Measurements from ENCODE around the gene B4GALT2.

B4GALT2 gene

GRCh38 chr1:44012941-44013609 lies 34.1 kb downstream of the B4GALT2 start:
- DNase-seq: no peak

DNA sequence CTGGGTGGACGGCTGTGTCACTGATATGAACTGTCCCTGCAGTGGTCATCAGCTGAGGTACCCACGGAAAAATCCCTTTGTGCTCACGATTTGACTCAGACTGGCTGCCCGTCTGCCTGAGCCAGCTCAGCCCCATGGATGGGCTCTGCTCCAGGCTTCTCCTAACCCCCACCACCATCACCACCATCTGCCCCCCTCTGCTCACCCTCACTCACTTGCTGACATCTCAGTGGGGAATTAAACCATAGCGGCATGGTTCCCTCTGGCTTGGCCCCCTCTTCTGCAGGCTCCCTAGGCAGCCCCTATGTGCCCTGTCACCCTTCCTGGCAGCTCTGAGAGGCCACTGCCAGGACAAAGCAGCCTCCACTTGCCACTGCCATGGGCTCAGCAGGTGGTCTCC lies 34.9 kb downstream of the B4GALT2 start:
- no peak for DNase-seq

DNA sequence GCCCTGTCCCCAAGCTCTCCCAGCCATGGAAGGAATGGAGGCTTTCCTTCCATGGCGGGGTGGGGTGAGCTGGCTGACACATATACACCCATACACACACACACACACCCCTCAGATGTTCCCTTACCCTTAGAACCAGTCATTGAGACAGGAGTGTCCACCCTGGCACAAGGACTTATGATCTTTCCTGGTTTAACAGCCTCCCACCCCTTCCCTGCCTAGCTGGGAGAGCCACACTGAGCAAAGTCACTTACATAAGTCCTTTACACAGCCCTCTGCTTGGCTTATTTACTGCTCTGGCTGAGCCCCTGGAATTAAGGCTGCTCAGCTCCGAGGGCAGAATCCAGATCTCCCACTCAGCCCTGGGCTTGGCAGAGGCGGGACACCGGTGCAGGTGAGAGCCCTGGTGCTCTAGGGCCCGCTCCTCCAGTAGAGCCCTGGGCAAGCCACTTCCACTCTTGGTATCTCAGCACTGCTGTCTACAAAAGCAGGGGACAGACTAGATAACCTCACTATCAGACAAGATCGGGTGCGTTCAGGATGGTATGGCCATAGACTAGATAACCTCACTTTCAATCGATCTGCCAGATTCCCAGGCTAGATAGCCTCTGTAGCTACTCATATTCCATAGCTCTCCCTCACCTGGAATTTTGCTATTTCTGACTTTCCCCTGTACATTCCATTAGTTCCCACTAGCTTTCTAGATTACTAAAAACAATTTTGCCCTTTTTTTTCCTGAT lies 35.5 kb downstream of the B4GALT2 start:
- DNase-seq: no peak

GRCh38 chr1:44015206-44015605 lies 36.2 kb downstream of the B4GALT2 start:
- no peak for DNase-seq

- DNase-seq: no peak
Observed at GRCh38 chr1:44016041-44016889, 37.3 kb downstream of the B4GALT2 start.

DNA sequence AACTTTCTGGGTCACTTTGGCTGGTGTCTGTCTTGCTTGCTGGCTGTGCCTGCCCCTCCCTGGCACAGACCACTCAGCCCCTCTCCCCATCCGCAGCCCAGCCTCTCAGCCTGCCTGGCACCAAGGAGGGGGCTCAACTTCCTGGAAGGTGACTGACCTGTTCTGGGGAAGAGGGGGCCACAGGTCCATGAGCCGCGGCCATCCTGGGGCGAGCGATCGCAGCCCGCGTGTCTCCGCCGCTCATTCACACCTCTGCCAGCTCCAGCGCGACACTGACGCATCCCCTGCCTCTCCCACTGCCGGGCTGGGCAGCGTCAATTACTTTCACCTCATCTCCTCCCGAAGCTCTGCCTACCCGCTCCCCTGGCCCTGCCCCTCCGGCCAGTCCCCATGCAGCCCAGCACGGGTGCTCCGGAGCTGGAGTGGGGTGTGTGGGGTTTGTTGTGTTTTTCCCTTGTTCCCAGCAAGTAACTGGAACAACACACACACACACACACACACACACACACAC lies 37.9 kb downstream of the B4GALT2 start:
- no peak for DNase-seq

- DNase-seq: no peak
Observed at GRCh38 chr1:44019466-44019948, 40.5 kb downstream of the B4GALT2 start.

GRCh38 chr1:44020464-44020863 lies 41.5 kb downstream of the B4GALT2 start:
- no peak for DNase-seq

GRCh38 chr1:44021156-44021555 lies 42.1 kb downstream of the B4GALT2 start:
- DNase-seq: no peak

DNA sequence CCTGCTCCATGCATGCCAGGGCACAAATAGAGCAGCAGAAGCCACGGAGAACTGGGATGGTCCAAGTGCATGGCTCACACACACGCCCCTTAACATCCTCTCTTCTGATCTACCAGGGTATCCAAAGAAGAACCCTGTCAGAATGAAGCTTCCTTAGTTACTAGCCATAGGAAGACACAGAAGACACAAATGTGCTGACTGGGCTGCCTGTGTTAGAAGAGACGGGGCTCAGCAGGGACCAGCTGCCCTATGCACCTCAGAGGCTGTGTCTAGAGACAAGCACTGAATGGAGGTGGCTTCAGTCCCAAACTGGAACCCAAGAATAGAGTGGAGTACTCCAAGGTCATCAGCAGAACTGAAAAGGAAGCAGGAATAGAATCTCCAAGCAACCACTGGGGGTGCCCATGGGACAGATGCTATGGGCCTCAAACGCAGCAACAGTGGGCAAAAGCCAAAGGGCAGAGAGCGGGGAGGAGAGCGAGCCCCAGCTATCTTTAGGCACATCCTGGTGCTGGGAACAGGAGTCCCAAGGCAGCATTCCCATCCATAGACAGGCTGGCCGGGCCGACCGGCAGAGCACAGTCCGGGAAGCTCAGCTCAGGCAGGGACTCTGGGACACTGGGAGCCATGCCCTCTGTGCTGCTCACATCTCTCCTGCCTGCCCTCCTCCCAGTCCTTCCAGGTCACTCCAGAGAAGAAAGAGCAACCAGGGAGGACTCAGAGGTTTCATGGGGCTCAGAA lies 42.7 kb downstream of the B4GALT2 start:
- DNase-seq: no peak

DNA sequence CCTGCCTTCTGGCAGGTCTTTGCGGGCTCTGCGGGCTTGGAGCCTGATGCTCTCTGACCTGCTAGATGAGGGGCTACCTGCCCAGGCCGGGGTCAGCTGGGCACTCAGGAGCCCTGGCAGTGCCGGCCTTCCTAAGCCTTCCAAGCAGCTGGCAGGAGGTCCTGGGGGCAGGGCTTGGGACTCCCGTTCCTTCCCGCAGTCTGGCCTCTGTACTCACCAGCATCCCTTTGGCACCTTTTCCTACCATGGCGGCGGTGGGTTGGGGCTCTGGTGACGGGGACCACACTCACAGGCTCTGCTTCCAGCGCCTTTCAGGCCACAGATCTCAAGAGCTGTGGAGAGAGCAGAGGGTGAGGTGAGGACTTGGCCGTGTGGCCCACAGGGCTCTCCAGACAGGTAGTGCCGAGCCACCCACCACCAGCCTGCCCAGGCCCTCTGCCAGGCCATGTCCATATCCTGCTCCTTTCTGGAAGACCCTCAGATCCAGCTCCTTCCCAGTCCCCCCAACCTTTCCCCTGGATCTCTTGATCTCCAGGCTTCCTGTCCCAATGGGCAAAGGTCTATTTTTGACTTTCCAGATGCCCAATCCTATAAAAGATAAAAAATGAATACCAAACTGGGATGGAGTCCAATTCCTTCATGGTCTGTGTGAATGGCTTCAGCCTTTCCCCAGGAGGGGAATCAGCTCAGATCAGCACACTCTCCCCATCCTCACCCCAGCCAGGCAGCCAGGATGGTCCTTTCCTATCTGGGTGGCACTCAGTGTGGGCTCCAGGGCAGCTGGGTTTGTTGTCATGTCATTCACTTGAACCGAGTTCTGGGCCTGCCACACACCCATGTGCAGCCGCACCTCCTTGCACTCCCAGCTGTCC lies 45.3 kb downstream of the B4GALT2 start:
- DNase-seq: no peak

- DNase-seq: no peak
Observed at GRCh38 chr1:44024903-44025525, 46.0 kb downstream of the B4GALT2 start.

GRCh38 chr1:44025816-44026215 lies 46.8 kb downstream of the B4GALT2 start:
- no peak for DNase-seq

DNA sequence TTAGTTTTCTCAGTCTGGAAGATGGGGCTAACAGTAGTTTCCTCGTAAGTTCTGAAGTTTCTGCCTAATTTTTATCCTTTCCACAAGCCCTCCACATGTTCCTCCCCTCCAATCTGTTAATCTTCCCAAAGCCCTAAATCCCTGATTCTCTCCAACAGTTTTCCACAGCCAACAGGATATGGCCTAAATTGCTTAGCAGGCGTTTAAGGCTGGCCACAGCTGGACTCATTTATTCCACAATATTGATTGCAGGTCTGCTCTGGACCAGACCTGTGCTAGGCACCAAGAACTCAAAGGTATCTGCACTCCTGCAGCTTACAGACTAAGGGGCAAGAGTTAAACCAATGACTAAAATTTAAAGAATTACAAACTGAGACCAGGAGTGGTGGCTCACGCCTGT lies 48.3 kb downstream of the B4GALT2 start:
- DNase-seq: no peak

- DNase-seq: no peak
Observed at GRCh38 chr1:44029260-44029910, 50.4 kb downstream of the B4GALT2 start.

GRCh38 chr1:44029911-44030604 lies 51.0 kb downstream of the B4GALT2 start:
- DNase-seq: no peak

- no peak for DNase-seq
Observed at GRCh38 chr1:44030605-44031251, 51.7 kb downstream of the B4GALT2 start.

DNA sequence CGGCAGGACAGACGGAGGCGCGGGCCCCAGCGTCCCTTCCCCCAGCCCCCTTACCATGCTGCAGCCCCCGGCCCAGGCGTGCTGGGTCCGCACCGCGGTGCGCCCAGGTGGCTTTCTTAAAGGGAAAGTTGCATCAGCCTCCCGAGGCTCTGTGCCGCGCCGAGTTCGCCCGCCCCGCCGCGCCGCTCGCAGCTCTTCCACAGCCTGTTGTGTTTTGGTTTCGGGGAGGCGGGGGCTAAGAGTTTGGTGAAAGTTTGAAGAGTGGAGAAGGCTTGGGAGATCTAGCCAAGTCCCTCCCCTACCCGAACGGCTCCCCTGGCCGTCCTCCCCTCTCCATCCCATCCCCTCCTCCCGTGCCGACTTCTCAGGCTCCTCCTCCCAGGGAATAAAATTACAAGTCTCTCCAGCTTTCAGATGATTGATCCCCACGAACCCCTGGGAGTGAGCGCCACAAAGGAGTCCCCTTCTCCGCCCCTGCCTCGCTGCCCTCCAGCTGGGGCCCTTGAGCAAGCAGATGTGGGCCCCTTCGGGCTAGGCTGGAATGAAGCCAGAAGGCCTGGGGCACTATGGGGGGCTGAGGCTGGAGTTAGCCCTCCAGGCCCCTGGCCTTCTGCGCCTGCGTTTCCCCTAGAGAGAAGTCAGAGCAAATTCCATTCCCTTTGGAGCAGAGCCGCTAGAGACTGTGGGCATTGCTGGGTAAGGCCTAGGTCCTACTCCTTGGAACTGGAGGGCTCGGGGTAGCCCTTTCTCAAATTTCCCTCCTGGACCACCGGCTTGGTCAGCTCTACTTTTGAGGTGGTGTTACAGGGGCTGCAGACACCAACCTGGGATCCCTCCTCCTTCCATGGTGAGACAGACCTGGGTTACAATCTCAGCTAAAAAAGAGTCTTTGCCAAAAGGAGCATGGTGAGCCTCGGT lies 52.5 kb downstream of the B4GALT2 start, which contains the start of gene SLC6A9:
Gene SLC6A9, minus strand, starts transcription at position 211 of the 918 bp plus-strand sequence. CDS start 7,185 bp downstream, outside the sequence.
- DNase-seq: no peak
